ENCODE results near the gene ZNF552. TPM values are rescaled to one million over a fixed set of nuclear protein-coding genes. Genes with fewer than 3 reads are reported as not detected.

ZNF552 gene
- total RNA-seq, 4 donors from 2014 or later: 2.7 to 8.7 (median 4.5) TPM

DNA sequence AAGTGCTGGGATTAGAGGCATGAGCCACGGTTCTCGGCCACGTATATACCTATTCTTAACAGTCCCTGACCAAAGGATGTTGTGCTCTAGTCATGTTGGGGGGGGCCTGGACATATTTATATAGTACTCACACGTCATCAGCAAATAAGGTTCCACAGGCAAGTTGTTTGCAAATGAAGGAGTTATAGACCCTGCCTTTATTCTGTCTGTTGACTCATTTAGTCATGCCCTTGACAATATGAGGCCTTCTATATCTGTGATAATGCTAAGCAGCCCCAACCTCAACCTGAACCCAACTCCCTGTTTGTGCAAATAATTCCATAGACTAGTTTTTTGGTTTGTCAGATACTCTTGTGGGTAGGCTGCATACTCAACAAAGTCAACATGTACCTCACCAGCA is 36.4 kb downstream of the ZNF552 start:
- H3K27ac ChIP-seq: no peak overlapping the region
- no peaks in the 10 kb centered on the region for H3K4me1 ChIP-seq
- 81 to 96% methylated on average over 4 of the region's 4 CpGs for WGBS, 2 donors (ENCODE audit: low coverage in 1 of 2)
- H3K4me3 ChIP-seq: no peak overlapping the region
- no peaks in the 10 kb centered on the region for H3K27me3 ChIP-seq
- TF ChIP-seq, protein P1, sequence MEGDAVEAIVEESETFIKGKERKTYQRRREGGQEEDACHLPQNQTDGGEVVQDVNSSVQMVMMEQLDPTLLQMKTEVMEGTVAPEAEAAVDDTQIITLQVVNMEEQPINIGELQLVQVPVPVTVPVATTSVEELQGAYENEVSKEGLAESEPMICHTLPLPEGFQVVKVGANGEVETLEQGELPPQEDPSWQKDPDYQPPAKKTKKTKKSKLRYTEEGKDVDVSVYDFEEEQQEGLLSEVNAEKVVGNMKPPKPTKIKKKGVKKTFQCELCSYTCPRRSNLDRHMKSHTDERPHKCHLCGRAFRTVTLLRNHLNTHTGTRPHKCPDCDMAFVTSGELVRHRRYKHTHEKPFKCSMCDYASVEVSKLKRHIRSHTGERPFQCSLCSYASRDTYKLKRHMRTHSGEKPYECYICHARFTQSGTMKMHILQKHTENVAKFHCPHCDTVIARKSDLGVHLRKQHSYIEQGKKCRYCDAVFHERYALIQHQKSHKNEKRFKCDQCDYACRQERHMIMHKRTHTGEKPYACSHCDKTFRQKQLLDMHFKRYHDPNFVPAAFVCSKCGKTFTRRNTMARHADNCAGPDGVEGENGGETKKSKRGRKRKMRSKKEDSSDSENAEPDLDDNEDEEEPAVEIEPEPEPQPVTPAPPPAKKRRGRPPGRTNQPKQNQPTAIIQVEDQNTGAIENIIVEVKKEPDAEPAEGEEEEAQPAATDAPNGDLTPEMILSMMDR (IDR thresholded peaks at IDR 0.05): no peak
- TF ChIP-seq POLR2A (IDR thresholded peaks at IDR 0.05) (no peak), POLR2AphosphoS5 (IDR thresholded peaks at IDR 0.05) (no peak), EP300 (IDR thresholded peaks at IDR 0.05) (no peak)
- peaks cover 0 to 98% (median 4%) of the 10 kb centered on the region in 3 donors for H3K9me3 ChIP-seq
- peaks cover 0 to 96% of the 10 kb centered on the region in 2 donors for H3K36me3 ChIP-seq
- no peak for ATAC-seq

DNA sequence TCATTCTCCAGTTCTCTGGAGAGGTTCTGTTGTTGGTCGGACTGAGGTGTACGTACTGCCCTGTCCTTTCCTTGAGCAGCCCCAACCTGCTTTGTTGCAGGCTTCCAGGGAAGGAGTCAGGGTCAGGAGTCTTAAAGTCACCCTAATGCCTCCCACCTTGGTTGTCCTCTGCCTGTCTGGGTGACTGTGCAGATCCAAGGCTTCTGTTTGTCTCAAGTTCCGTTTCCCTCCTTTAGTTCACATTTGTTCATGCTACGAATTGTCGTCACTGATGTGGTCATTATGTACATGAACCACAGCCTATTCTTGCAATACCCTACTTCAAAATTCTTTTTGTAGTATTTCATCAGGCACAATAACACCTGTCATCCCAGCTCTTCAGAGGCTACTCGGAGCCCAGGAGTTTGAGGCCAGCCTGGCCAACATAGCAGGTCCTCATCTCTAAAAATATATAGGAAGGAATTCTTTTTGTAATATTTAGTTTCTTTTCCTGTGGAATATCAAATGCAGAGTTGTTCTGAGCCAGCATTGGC is 37.9 kb downstream of the ZNF552 start:
- no peak for ATAC-seq
- Histone ChIP-seq H3K9me3 (peaks cover 0 to 98% (median 4%) of the 10 kb centered on the region in 3 donors), H3K4me3 (no peak overlapping the region), H3K27ac (no peak overlapping the region), H3K4me1 (peaks cover 0 to 12% (median 0%) of the 10 kb centered on the region in 3 donors), H3K27me3 (no peaks in the 10 kb centered on the region), H3K36me3 (peaks cover 0 to 97% of the 10 kb centered on the region in 2 donors)
- TF ChIP-seq POLR2A (IDR thresholded peaks at IDR 0.05) (no peak), POLR2AphosphoS5 (IDR thresholded peaks at IDR 0.05) (no peak), EP300 (IDR thresholded peaks at IDR 0.05) (no peak)
- TF ChIP-seq, protein P1 (IDR thresholded peaks at IDR 0.05): no peak
- 65 to 87% methylated on average over 4 of the region's 6 CpGs for WGBS, 2 donors (ENCODE audit: low coverage in 1 of 2)

DNA sequence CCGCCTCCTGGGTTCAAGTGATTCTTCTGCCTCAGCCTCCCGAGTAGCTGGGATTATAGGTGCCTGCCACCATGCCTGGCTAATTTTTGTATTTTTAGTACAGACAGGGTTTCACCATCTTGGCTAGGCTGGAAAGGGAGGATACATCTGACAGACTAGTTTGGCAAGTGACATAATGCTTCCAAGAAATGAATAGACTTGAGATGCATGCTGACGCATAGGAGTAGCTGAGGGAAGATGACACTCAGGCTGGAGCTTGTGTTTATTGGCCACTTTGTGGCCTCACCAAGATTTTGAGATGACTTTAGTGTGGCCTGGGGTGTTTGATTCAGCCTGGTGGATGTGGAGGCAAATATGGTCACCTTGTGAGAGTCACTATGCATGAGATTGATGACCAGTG is 41.2 kb downstream of the ZNF552 start:
- TF ChIP-seq POLR2A (IDR thresholded peaks at IDR 0.05) (no peak), EP300 (IDR thresholded peaks at IDR 0.05) (no peak), POLR2AphosphoS5 (IDR thresholded peaks at IDR 0.05) (no peak)
- TF ChIP-seq, protein P1 (IDR thresholded peaks at IDR 0.05): no peak
- H3K9me3 ChIP-seq: peaks cover 0 to 78% (median 2%) of the 10 kb centered on the region in 3 donors
- peaks cover 0 to 39% (median 3%) of the 10 kb centered on the region in 3 donors for H3K4me1 ChIP-seq
- H3K27me3 ChIP-seq: no peaks in the 10 kb centered on the region
- 100% methylated on average over 3 of the region's 3 CpGs; no CpG with 5 or more reads in 1 of the 2 donors for WGBS, 2 donors (ENCODE audit: low coverage in 1 of 2)
- peaks cover 0 to 75% of the 10 kb centered on the region in 2 donors for H3K36me3 ChIP-seq
- H3K4me3 ChIP-seq: no peak overlapping the region
- no peak overlapping the region for H3K27ac ChIP-seq
- ATAC-seq: no peak

DNA sequence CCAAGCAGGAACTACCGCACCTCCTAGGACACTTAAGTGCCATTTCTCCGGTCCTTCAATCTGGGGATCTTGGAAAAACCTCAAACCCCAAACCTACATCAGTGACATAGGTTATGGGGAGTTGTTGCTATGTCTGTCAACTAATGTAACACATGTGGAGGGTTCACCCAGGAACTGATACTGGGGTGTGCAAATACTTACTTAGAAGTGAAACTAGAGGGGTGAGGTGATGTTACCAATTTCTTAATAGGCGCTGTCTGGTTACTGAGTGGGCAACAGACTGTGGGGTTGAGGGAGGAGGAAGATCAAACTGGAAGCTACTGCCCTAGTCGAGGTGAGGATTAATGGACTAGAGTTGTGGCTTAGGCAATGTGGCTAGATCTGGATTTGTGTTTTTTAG is 43.3 kb downstream of the ZNF552 start:
- ATAC-seq: no peak
- H3K4me3 ChIP-seq: no peak overlapping the region
- peaks cover 0 to 55% of the 10 kb centered on the region in 2 donors for H3K36me3 ChIP-seq
- TF ChIP-seq, protein P1 (IDR thresholded peaks at IDR 0.05): no peak
- TF ChIP-seq EP300 (IDR thresholded peaks at IDR 0.05): no peak
- TF ChIP-seq POLR2A (IDR thresholded peaks at IDR 0.05): no peak
- TF ChIP-seq POLR2AphosphoS5 (IDR thresholded peaks at IDR 0.05): no peak
- peaks cover 0 to 59% (median 2%) of the 10 kb centered on the region in 3 donors for H3K9me3 ChIP-seq
- no peak overlapping the region for H3K27ac ChIP-seq
- H3K4me1 ChIP-seq: peaks cover 0 to 39% (median 3%) of the 10 kb centered on the region in 3 donors
- H3K27me3 ChIP-seq: no peaks in the 10 kb centered on the region
- WGBS, 2 donors (ENCODE audit: low coverage in 1 of 2): 86 to 96% methylated on average over 1 to 4 of the region's 4 CpGs
